NCI-H2171 treated with DMSO at 0.1 percent for 48 hours (cell line): ENCODE measurements around the gene UBA5.
A peak's percentile ranks its signal among the peaks of the same experiment; 100 is the strongest.

Experiments used
- DNase-seq: peaks from one replicate; lab custom pipeline; 2025; lab: John Stamatoyannopoulos, UW

UBA5 gene

DNA sequence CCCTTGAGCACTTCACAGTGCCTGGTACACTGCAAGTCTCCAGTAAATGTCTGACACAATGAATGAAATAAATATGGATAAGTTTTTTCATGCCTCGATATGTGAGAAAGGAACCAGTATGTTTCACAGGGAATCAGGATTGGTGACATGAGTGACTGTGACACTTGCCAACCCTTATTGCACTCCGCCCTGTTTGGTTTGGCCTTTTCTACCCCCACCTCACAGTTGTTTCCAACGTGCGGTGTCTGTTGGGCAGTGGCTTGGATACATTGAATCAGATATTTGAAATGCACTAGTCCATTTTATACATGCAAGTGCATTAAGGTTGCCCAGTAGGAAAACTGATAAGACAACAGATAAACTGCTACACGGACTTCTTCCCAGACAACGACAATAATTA is 60.1 kb downstream of the UBA5 start:
- no peak for DNase-seq

DNA sequence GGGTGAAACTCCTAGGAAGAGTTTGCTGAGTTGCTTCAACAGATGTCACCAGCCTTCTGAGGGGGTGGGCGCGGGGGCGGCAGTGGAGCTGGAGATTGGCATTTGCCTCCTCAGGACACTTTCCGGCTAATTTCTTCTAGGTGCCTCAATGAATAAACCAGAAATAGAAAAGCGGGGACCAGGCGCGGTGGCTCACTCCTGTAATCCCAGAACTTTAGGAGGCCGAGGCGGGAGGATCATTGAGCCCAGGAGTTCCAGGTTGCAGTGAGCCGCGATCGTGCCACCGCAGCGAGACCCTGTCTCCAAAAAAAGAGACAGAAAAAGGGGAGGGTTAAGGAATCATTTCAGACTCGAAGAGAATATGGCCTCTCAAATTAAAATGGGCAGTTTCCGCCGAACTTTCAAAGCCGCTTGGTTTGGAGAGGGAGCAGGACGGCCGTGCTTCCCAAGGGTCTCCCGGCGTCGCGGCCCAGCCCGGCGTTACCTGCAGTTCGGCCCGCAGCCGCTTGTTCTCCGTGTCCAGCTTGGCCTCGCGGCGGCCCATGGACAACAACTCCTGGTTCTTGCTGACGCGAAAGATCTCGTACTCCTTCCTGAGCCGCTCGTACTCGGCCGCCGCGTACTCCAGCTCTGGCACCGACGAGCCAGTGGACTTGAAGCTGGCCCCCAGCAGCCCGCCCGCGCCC is 61.5 kb downstream of the UBA5 start:
- DNase-seq = peak; percentile 39

DNA sequence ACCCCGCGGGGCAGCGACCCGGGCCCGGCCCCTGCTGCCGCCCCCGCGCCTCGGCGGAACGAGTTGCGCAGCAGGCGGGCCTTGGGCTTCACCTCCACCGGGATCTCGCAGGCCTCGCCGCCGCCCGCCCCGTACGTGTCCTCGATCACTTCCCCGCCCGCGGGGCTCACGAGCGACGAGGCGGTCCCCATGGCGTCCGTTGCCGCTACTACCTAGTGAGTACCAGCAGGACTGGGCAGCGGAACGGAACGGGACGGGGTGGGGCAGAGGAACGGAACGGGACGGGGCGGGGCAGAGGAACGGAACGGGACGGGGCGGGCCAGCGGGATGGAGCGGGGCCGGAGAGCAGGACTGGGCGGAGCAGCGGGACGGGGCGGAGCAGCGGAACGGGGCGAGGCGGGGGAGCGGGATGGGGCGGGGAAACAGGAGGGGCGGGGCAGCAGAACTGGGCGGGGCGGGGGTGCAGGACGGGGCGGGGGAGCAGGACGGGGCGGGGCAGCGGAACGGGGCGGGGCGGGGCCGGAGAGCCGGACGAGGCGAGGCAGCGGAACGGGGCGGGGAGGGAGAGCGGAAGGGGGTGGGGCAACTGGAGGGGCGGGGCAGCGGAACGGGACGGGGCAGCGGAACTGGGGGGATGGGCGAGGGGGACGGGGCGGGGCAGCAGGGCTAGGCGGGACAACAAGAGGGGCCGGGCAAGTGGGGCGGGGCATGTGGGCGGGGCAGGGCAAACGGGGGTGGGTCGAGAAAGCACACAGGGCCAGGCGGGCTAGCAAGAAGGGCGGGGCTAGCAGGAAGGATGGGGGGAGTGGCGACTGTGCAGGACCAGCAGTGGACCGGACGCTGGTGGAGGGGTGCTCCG is 62.3 kb downstream of the UBA5 start, which contains the start of gene NPHP3:
Gene NPHP3 (minus strand): TSS at position 245 of the 859 bp plus-strand sequence. CDS start 54 bp downstream, at position 191.
- peak; percentile 93 for DNase-seq

DNA sequence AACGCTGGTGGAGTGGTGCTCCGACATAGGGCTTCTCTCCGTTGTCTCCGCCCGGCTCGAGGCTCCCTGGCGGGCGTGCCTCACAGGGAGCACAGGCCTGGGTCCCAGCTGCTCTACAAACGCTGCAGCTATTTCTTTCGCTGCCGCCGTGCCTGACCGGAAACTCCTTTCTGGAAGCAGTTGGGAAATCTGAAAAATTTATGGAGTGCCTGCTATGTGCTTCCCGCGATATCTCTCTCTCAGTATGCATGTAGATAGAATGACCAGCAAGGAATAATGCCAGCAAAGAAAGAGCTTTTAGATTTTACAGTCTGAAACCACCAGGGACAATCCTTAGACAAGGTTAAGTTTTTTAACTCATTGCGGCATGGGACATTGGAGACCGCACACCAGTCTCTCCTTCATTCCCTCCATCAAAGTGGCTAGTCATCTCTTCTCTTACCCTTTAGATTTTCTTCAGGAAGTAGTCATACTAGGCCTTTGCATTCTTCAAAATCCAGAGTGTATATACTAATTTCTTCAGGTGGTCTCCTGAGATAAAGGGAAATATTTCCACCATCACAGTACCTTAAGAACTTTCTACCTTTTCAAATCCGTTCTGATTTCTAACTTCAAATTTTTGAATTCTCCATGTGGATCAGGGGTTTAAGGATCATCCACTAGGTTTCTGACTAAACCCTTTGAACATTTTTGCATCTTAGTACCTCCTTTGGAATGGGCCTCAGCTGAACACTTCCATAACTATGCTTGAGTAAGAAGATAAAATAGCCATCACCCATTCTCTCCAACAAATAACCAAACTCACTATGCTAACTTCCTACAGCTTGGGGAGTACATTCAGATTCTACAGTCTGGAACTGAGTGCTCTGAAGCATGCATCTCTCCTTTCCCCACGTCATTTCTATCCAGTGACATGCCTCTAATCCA is 63.2 kb downstream of the UBA5 start:
- no peak for DNase-seq

DNA sequence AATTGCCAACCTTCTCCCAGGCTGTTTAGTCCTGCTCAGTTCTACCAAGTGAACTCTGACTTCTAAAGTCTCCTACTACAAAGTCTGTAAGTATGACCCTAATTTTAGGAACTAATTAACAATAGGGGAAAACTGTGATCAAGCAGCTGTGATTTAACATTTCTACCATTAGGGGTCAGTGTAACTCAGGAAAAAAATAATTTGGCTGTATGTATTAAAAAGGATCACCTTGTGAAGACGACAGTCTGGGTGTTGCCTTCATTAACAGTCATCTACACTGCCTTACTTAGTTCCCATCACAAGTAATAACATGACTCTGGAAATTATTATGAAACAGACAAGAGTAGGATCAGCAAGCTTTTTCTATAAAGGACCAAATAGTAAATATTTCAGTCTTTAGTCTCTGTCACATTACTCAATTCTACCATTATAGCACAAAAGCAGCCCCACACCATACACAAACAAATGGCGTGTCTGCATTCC is 66.3 kb downstream of the UBA5 start:
- peak; percentile 58 for DNase-seq
